GM12878 (cell line): Measurements from ENCODE around the gene ZDHHC14. TPM values are rescaled to one million over a fixed set of nuclear protein-coding genes. Genes with fewer than 3 reads are reported as not detected.

Experiments
- ATAC-seq: fragments of 200-7000 bp; cut with Tn5 transposase; 3 replicates; pipeline ENCODE4 v1.9.1; 2020; ENCODE audit warnings: mild to moderate bottlenecking, moderate library complexity
- BruUV-seq: library from RNA; stranded (reverse); fragments of 400-500 nt; replicated peaks from 2 replicates; lab custom pipeline; 2021; lab: Mats Ljungman, UMichigan
- CTCF ChIA-PET: fragments of 300-600 bp; sonication (Branson Sonifier 250); formaldehyde crosslinking; extraction: SDS; loops from one replicate; lab custom pipeline; 2021; ENCODE audit warnings: inconsistent platforms; lab: Yijun Ruan, JAX
- POLR2A ChIA-PET: fragments of 350-600 bp; formaldehyde crosslinking; extraction: SDS; loops from one replicate; lab custom pipeline; 2021; ENCODE audit warnings: inconsistent platforms; lab: Charles Lee
- RAD21 ChIA-PET: fragments of 300-600 bp; sonication (Branson Sonifier 250); formaldehyde crosslinking; loops from one replicate; lab custom pipeline; 2023; ENCODE audit warnings: antibody characterized with exemption; ENCODE audit not compliant: unreplicated experiment; lab: Charles Lee
- SMC1A ChIA-PET: fragments of 300-600 bp; sonication (Branson Sonifier 250); formaldehyde crosslinking; loops from one replicate; lab custom pipeline; 2023; ENCODE audit not compliant: unreplicated experiment, uncharacterized antibody; lab: Charles Lee
- DNase-seq: peaks from one replicate; pipeline ENCODE4 v3.0.0-alpha.2; 2011; ENCODE audit warnings: low read depth, low spot score
- FAIRE-seq: peaks from 3 replicates; lab custom pipeline; 2011; peaks lifted over from hg19 to GRCh38; lab: Jason Lieb, UNC
- H2AFZ ChIP-seq: 2 replicates; pipeline ENCODE4 v1.6.0; 2011; ENCODE audit warnings: low read depth, low read length, control low read depth; ENCODE audit not compliant: control insufficient read depth
- H3K27ac ChIP-seq: 2 replicates; pipeline ENCODE4 v1.5.1; 2011; ENCODE audit warnings: control low read depth; ENCODE audit not compliant: control insufficient read depth, insufficient read depth
- H3K27me3 ChIP-seq, 2 experiments: replicated peaks in 1 of 2; 2 replicates each; pipeline versions ENCODE4 v1.6.0 to v1.6.1; 2011; ENCODE audit warnings: low read length in 1 of 2; ENCODE audit not compliant: control insufficient read depth in 2 of 2, insufficient read depth in 2 of 2
- H3K36me3 ChIP-seq, 2 experiments: 2 replicates each; pipeline ENCODE4 v1.5.1; 2011; ENCODE audit warnings: low read length in 1 of 2; ENCODE audit not compliant: control insufficient read depth in 2 of 2, insufficient read depth in 2 of 2
- H3K4me1 ChIP-seq: 2 replicates; pipeline ENCODE4 v1.6.1; 2011; ENCODE audit warnings: mild to moderate bottlenecking, low read length, moderate library complexity, mixed read lengths; ENCODE audit not compliant: control insufficient read depth, insufficient read depth
- H3K4me2 ChIP-seq: 2 replicates; pipeline ENCODE4 v1.6.0; 2011; ENCODE audit warnings: control low read depth; ENCODE audit not compliant: control insufficient read depth, insufficient read depth
- H3K4me3 ChIP-seq: fragments of 200-600 bp; sonication (generic); 2 replicates; pipeline ENCODE4 v1.5.1; 2016
- H3K79me2 ChIP-seq: 2 replicates; pipeline ENCODE4 v1.6.0; 2011; ENCODE audit warnings: low read length; ENCODE audit not compliant: control insufficient read depth, insufficient read depth
- H3K9ac ChIP-seq: 2 replicates; pipeline ENCODE4 v1.8.0; 2011; ENCODE audit warnings: low read length, control low read depth, mixed read lengths; ENCODE audit not compliant: control insufficient read depth, insufficient read depth
- H3K9me3 ChIP-seq: replicated peaks from 3 replicates; pipeline ENCODE4 v1.5.1; 2011; ENCODE audit warnings: mild to moderate bottlenecking, low read length; ENCODE audit not compliant: control insufficient read depth, insufficient read depth
- H4K20me1 ChIP-seq: 2 replicates; pipeline ENCODE4 v1.6.0; 2011; ENCODE audit not compliant: control insufficient read depth, insufficient read depth
- ATF3 ChIP-seq: IDR thresholded peaks from 2 replicates; pipeline ENCODE4 v1.6.1; 2011; ENCODE audit warnings: low read depth, mild to moderate bottlenecking, low read length, moderate library complexity, borderline replicate concordance; ENCODE audit errors: extremely low read depth
- BACH1 ChIP-seq: fragments of 450-650 bp; IDR thresholded peaks from 2 replicates; pipeline ENCODE4 v1.6.1; 2017; ENCODE audit warnings: mild to moderate bottlenecking, borderline replicate concordance
- BHLHE40 ChIP-seq, 2 experiments: fragments of 450-650 bp in 1 of 2; IDR thresholded peaks; 2 replicates each; pipeline ENCODE4 v1.6.1; 2011 to 2017; ENCODE audit warnings: low read depth in 2 of 2, borderline replicate concordance in 1 of 2, improper control_type of control experiment in 1 of 2, low read length in 1 of 2, mild to moderate bottlenecking in 1 of 2
- CBFB ChIP-seq: IDR thresholded peaks from 2 replicates; pipeline ENCODE4 v1.6.1; 2016; ENCODE audit warnings: antibody characterized with exemption, low read depth
- EGR1 ChIP-seq, 2 experiments: IDR thresholded peaks; 1 replicate in 1 of 2; 2 replicates in 1 of 2; pipeline ENCODE4 v1.6.1; 2011 to 2012; ENCODE audit warnings: low read depth in 2 of 2, low read length in 2 of 2, borderline replicate concordance in 1 of 2, mild to moderate bottlenecking in 1 of 2, moderate library complexity in 1 of 2
- HDAC6 ChIP-seq: fragments of 200-600 bp; sonication (generic); IDR thresholded peaks from one replicate; pipeline ENCODE4 v1.8.0; 2017; ENCODE audit warnings: antibody characterized with exemption; ENCODE audit not compliant: unreplicated experiment
- IRF5 ChIP-seq: fragments of 450-650 bp; IDR thresholded peaks from 2 replicates; pipeline ENCODE4 v1.6.1; 2017; ENCODE audit warnings: borderline replicate concordance
- KLF5 ChIP-seq: fragments of 450-650 bp; IDR thresholded peaks from 2 replicates; pipeline ENCODE4 v1.6.1; 2014; ENCODE audit warnings: mild to moderate bottlenecking; ENCODE audit not compliant: partially characterized antibody
- POU2F2 ChIP-seq: IDR thresholded peaks from 3 replicates; pipeline ENCODE4 v1.6.1; 2011; ENCODE audit warnings: low read depth, mild to moderate bottlenecking, low read length, borderline replicate concordance
- STAT1 ChIP-seq: fragments of 450-650 bp; conservative IDR thresholded peaks from 2 replicates; pipeline ENCODE4 v1.6.1; 2014; ENCODE audit warnings: antibody characterized with exemption, mild to moderate bottlenecking
- TAF1 ChIP-seq: IDR thresholded peaks from 2 replicates; pipeline ENCODE4 v1.6.1; 2011; ENCODE audit warnings: mild to moderate bottlenecking, low read depth, low read length, borderline replicate concordance
- ZZZ3 ChIP-seq: IDR thresholded peaks from 2 replicates; pipeline ENCODE4 v1.6.1; 2011; ENCODE audit warnings: low read depth; ENCODE audit not compliant: control insufficient read depth, insufficient read length
- WGBS: methylation state at CpG from one replicate; pipeline ENCODE4 v1.1.6; 2016; ENCODE audit warnings: low lambda C conversion rate; ENCODE audit not compliant: insufficient replicate concordance, insufficient coverage; ENCODE audit errors: missing lambda C conversion rate; 5-methylcytosine and 5-hydroxymethylcytosine counted together
- in situ Hi-C: fragments of 300-500 bp; cut with MboI; formaldehyde crosslinking; loops from 9 replicates; pipeline ENCODE4 v1.14.3; 2018; ENCODE audit warnings: mixed read lengths
- intact Hi-C: fragments of 100-400 bp; cut with micrococcal nuclease; formaldehyde crosslinking; loops from one replicate; pipeline ENCODE4 v1.14.2; 2022; ENCODE audit not compliant: unreplicated experiment
- polyA plus RNA-seq, 11 experiments: library from polyadenylated mRNA; depleted of rRNA in 4 of 11; unstranded in 6 of 11; stranded (reverse) in 5 of 11; fragments of >200 nt; fragmentation: Nextera tagmentation in 4 of 11; fragmentation: Illumina TruSeq in 1 of 11; extraction: Ambion mirVana in 4 of 11; extraction: Trizol in 1 of 11; gene quantifications; 1 replicate in 1 of 11; 2 replicates in 10 of 11; pipeline versions ENCODE4 v1.2.1 to v1.2.3, GENCODE V29; 2011 to 2016; ENCODE audit warnings: inconsistent platforms in 2 of 11, missing spikeins in 2 of 11, low read depth in 1 of 11
- total RNA-seq, 4 experiments: library from RNA; depleted of rRNA in 3 of 4; stranded (reverse); fragments of >200 nt in 3 of 4; fragmentation: Illumina TruSeq in 1 of 4; extraction: Trizol in 1 of 4; gene quantifications; 2 replicates each; pipeline versions ENCODE4 v1.2.1 to v1.2.3, GENCODE V29; 2013 to 2021

Gene ZDHHC14
- total and polyA plus RNA-seq, 10 of the 15 experiments (the other 5 are each of a cell fraction or from before 2014, with no cell fraction given), result 0.15 to 16.0 (median 0.76) TPM; not detected in 1

- no peaks in the 10 kb centered on the region; a peak in 1 of 4 replicates for H3K27me3 ChIP-seq
- ChIA-PET POLR2A (no interaction called here), SMC1A (interaction anchor here (0.7 to 1.2 kb wide), 5 partner anchors 9 to 291 kb away, joined by 3 read pairs; no protein-coding TSS in a partner anchor), RAD21 (interaction anchor here (0.9 to 1.3 kb wide), 2 partner anchors 61 to 145 kb away, joined by 3 to 4 read pairs; no protein-coding TSS in a partner anchor), CTCF (interaction anchor here (0.9 to 2.3 kb wide), 3 partner anchors 8 to 468 kb away, joined by 3 to 8 read pairs (median 5); no protein-coding TSS in a partner anchor)
- ATAC-seq, result no peak
- FAIRE-seq, result no peak
- H3K4me3 ChIP-seq, result no peak overlapping the region
- TF ChIP-seq HDAC6, result no peak
- TF ChIP-seq EGR1 (IDR thresholded peaks at IDR 0.05; ENCODE audit: borderline replicate concordance in 1 of 2, low read depth in 2 of 2, low read length in 2 of 2), result no peak
- no peak for TF ChIP-seq ZZZ3
- TF ChIP-seq BACH1, result no peak
- TF ChIP-seq POU2F2, result no peak
- no peak for TF ChIP-seq CBFB
- no peak for TF ChIP-seq KLF5
- TF ChIP-seq IRF5, result no peak
- no peak for TF ChIP-seq TAF1
- TF ChIP-seq STAT1, result no peak
- no peak for TF ChIP-seq BHLHE40 (IDR thresholded peaks at IDR 0.05; ENCODE audit: borderline replicate concordance in 1 of 2, low read depth in 2 of 2, low read length in 1 of 2)
- TF ChIP-seq ATF3, result no peak
- no peaks in the 10 kb centered on the region for H4K20me1 ChIP-seq
- no peak overlapping the region for H3K4me2 ChIP-seq
- in situ Hi-C loops (loop anchor here (10.0 kb wide), 1 partner anchor 291 kb away; no protein-coding TSS in a partner anchor), intact Hi-C loops (no loop called here)
- no peak overlapping the region for H3K27ac ChIP-seq
- H3K9ac ChIP-seq, result no peak overlapping the region
- no peaks in the 10 kb centered on the region; the same call in 1 of the 2 replicates for H3K4me1 ChIP-seq
- H2AFZ ChIP-seq, result no peak overlapping the region
- H3K79me2 ChIP-seq, result no peaks in the 10 kb centered on the region
- no peak for DNase-seq
- H3K36me3 ChIP-seq, result no peaks in the 10 kb centered on the region
- WGBS, result 64% methylated on average over 7 of the region's 8 CpGs
- no TSS peak for BruUV-seq
- no peaks in the 10 kb centered on the region for H3K9me3 ChIP-seq
Observed at GRCh38 chr6:157605484-157605883, 224.5 kb downstream of the ZDHHC14 start.
